HepG2 (cell line): ENCODE measurements around the gene COPS7A. TPM values are rescaled to one million over a fixed set of nuclear protein-coding genes. Genes with fewer than 3 reads are reported as not detected.
A peak's percentile ranks its signal among the peaks of the same experiment; 100 is the strongest.

Experiments used
- ATAC-seq: fragments of 200-7000 bp; cut with Tn5 transposase; 3 replicates; pipeline ENCODE4 v1.9.1; 2020; ENCODE audit warnings: mild to moderate bottlenecking, moderate library complexity
- BruUV-seq: library from RNA; stranded (reverse); fragments of 400-500 nt; replicated peaks from 2 replicates; lab custom pipeline; 2021; lab: Mats Ljungman, UMichigan
- CTCF ChIA-PET: fragments of 300-600 bp; formaldehyde crosslinking; extraction: SDS; loops from one replicate; lab custom pipeline; 2021; ENCODE audit warnings: low total read pairs, inconsistent platforms, low intra/inter-chr PET ratio; lab: Yijun Ruan, JAX
- POLR2A ChIA-PET: fragments of 350-600 bp; sonication (Branson Sonifier 250); formaldehyde crosslinking; loops from one replicate; lab custom pipeline; 2020; ENCODE audit warnings: antibody characterized with exemption, inconsistent platforms; lab: Yijun Ruan, JAX
- DNase-seq: peaks from one replicate; pipeline ENCODE4 v3.0.0-alpha.2; 2015; ENCODE audit warnings: low spot score
- FAIRE-seq: peaks from 3 replicates; lab custom pipeline; 2011; peaks lifted over from hg19 to GRCh38; lab: Jason Lieb, UNC
- H2AFZ ChIP-seq: one replicate; pipeline ENCODE4 v1.6.1; 2011; ENCODE audit warnings: low read length, inconsistent platforms
- H3K27ac ChIP-seq: fragments of 300-600 bp; 3 replicates; pipeline ENCODE4 v1.8.0; 2011; ENCODE audit warnings: mixed run types, mild to moderate bottlenecking, mixed read lengths, low read length, inconsistent platforms; ENCODE audit not compliant: insufficient read depth; ENCODE audit errors: extremely low read length
- H3K27me3 ChIP-seq, 2 experiments: fragments of 200-600 bp in 1 of 2; 2 replicates in 1 of 2; 3 replicates in 1 of 2; pipeline versions ENCODE4 v1.6.0 to v1.8.0; 2011; ENCODE audit warnings: low read length in 2 of 2, mild to moderate bottlenecking in 2 of 2, moderate library complexity in 2 of 2, inconsistent platforms in 1 of 2; ENCODE audit not compliant: insufficient read depth in 2 of 2, control insufficient read depth in 1 of 2
- H3K36me3 ChIP-seq, 2 experiments: fragments of 200-600 bp in 1 of 2; replicated peaks in 1 of 2; 2 replicates in 1 of 2; 3 replicates in 1 of 2; pipeline versions ENCODE4 v1.5.1 to v1.8.0; 2011; ENCODE audit warnings: low read length in 2 of 2, inconsistent platforms in 1 of 2; ENCODE audit not compliant: insufficient read depth in 2 of 2, control insufficient read depth in 1 of 2
- H3K4me1 ChIP-seq: 2 replicates; pipeline ENCODE4 v1.5.1; 2012; ENCODE audit warnings: low read length, inconsistent platforms; ENCODE audit not compliant: insufficient read depth
- H3K4me2 ChIP-seq: 2 replicates; pipeline ENCODE4 v1.6.0; 2011; ENCODE audit warnings: low read depth, low read length, inconsistent platforms
- H3K4me3 ChIP-seq, 3 experiments: fragments of 200-600 bp in 1 of 3; sonication (generic), shearing (Covaris generic) in 1 of 3; replicated peaks in 1 of 3; 2 replicates each; pipeline ENCODE4 v1.5.1; 2011 to 2016; ENCODE audit warnings: low read length in 3 of 3, inconsistent platforms in 2 of 3, low read depth in 2 of 3, mild to moderate bottlenecking in 2 of 3, control low read depth in 1 of 3, mixed read lengths in 1 of 3; ENCODE audit not compliant: insufficient read depth in 1 of 3
- H3K79me2 ChIP-seq: one replicate; pipeline ENCODE4 v1.6.1; 2011; ENCODE audit warnings: low read length, inconsistent platforms; ENCODE audit not compliant: insufficient read depth
- H3K9ac ChIP-seq: 2 replicates; pipeline ENCODE4 v1.6.0; 2011; ENCODE audit warnings: mild to moderate bottlenecking, low read depth, low read length, inconsistent platforms; ENCODE audit not compliant: insufficient read depth
- H3K9me3 ChIP-seq: 2 replicates; pipeline ENCODE4 v1.5.1; 2012; ENCODE audit warnings: mild to moderate bottlenecking, low read length
- H4K20me1 ChIP-seq: 2 replicates; pipeline ENCODE4 v1.6.0; 2011; ENCODE audit warnings: inconsistent platforms, mild to moderate bottlenecking, low read length, moderate library complexity; ENCODE audit not compliant: insufficient read depth
- AGO2 ChIP-seq: fragments of 200-400 bp; formaldehyde crosslinking; optimal IDR thresholded peaks from 2 replicates; pipeline ENCODE3; 2017; ENCODE audit warnings: mild to moderate bottlenecking, low read depth, low read length, moderate library complexity
- POLR2G ChIP-seq: fragments of 200-400 bp; formaldehyde crosslinking; IDR thresholded peaks from 2 replicates; pipeline ENCODE4 v1.6.1; 2018; ENCODE audit warnings: mild to moderate bottlenecking, low read depth, low read length, moderate library complexity
- RBFOX2 ChIP-seq: fragments of 200-400 bp; formaldehyde crosslinking; IDR thresholded peaks from 2 replicates; pipeline ENCODE4 v1.6.1; 2017; ENCODE audit warnings: low read depth, mild to moderate bottlenecking, low read length
- SMAD1 ChIP-seq: sonication (generic); formaldehyde crosslinking; IDR thresholded peaks from 2 replicates; pipeline ENCODE4 v1.4.0; 2020; ENCODE audit warnings: missing genetic modification reagents, low read depth, mild to moderate bottlenecking, borderline replicate concordance
- ZNF460 ChIP-seq: sonication (generic); formaldehyde crosslinking; IDR thresholded peaks from 2 replicates; pipeline ENCODE4 v1.5.1; 2020; ENCODE audit warnings: missing genetic modification reagents, mild to moderate bottlenecking, borderline replicate concordance
- WGBS: methylation state at CpG from one replicate; pipeline ENCODE4 v1.1.6; 2017; ENCODE audit warnings: low lambda C conversion rate; 5-methylcytosine and 5-hydroxymethylcytosine counted together
- in situ Hi-C: cut with HindIII; loops from 2 replicates; pipeline ENCODE4 v1.10.0; 2017; ENCODE audit warnings: low pct_unique_long_range_greater_than_20kb; ENCODE audit not compliant: extremely low pct_ligation_motif_present
- intact Hi-C: fragments of 100-400 bp; cut with micrococcal nuclease; formaldehyde crosslinking; loops from one replicate; pipeline ENCODE4 v1.10.0; 2022; ENCODE audit not compliant: unreplicated experiment
- polyA plus RNA-seq, 8 experiments: library from polyadenylated mRNA; depleted of rRNA in 3 of 8; stranded (reverse) in 7 of 8; unstranded in 1 of 8; fragments of >200 nt; fragmentation: Illumina TruSeq in 4 of 8; extraction: Trizol in 4 of 8; gene quantifications; 2 replicates each; pipeline versions ENCODE4 v1.2.1 to v1.2.3, GENCODE V29; 2011 to 2016; ENCODE audit warnings: low read depth in 4 of 8, missing spikeins in 1 of 8, mixed read lengths in 1 of 8; ENCODE audit not compliant: insufficient read depth in 1 of 8
- total RNA-seq, 5 experiments: library from RNA; depleted of rRNA; stranded (reverse); fragments of >200 nt; fragmentation: Illumina TruSeq; extraction: Trizol; gene quantifications; 2 replicates each; pipeline ENCODE4 v1.2.3, GENCODE V29; 2016; ENCODE audit warnings: low read depth in 1 of 5

Gene COPS7A
- total and polyA plus RNA-seq, 2 of the 13 experiments (the other 11 are each of a cell fraction or from before 2014, with no cell fraction given) = 40.0 to 73.6 TPM

- FAIRE-seq (no peak), DNase-seq (no peak), ATAC-seq (no peak)
- Histone ChIP-seq H3K9me3 (no peaks in the 10 kb centered on the region), H4K20me1 (0 out of 2 replicates have a peak, but pooled peaks cover 6% of the 10 kb centered on the region), H3K4me1 (peaks cover 14% of the 10 kb centered on the region), H3K4me3 (no peak overlapping the region), H3K27me3 (no peaks in the 10 kb centered on the region), H3K4me2 (no peak overlapping the region), H3K36me3 (peaks cover 35 to 52% of the 10 kb centered on the region in 2 experiments), H3K9ac (no peak overlapping the region), H3K79me2 (peaks cover 15% of the 10 kb centered on the region), H3K27ac (no peak overlapping the region), H2AFZ (no peak overlapping the region)
- ChIA-PET POLR2A (interaction anchor here (1.3 kb wide), 1 partner anchor 21 kb away, joined by 4 read pairs; no protein-coding TSS in a partner anchor), CTCF (no interaction called here)
- BruUV-seq = no TSS peak
- WGBS = 87% methylated on average over 4 of the region's 4 CpGs
- TF ChIP-seq POLR2G (0 out of 2 replicates have a peak, but pooled peaks have one; percentile 8), ZNF460 (CRISPR knock-in tag) (no peak)
- in situ Hi-C loops = loop anchor here (5.0 kb wide), 1 partner anchor 35 kb away; no protein-coding TSS in a partner anchor
- intact Hi-C loops = no loop called here
Measured at GRCh38 chr12:6747216-6747615, 23.4 kb downstream of the COPS7A start.

- BruUV-seq = no TSS peak
Measured at GRCh38 chr12:6748761-6749160, 24.9 kb downstream of the COPS7A start.

More at GRCh38 chr12:6748761-6749160, 24.9 kb downstream of the COPS7A start:
- in situ Hi-C loops (loop anchor here (5.0 kb wide), 1 partner anchor 34 kb away; no protein-coding TSS in a partner anchor), intact Hi-C loops (no loop called here)
- no peak for FAIRE-seq
- CTCF ChIA-PET = no interaction called here
- peak; percentile 61 for TF ChIP-seq RBFOX2
- peak; percentile 81 for TF ChIP-seq AGO2
- TF ChIP-seq SMAD1 (CRISPR knock-in tag) = no peak
- Histone ChIP-seq H3K9ac (no peak overlapping the region), H4K20me1 (0 out of 2 replicates have a peak, but pooled peaks cover 6% of the 10 kb centered on the region), H3K9me3 (no peaks in the 10 kb centered on the region), H3K4me1 (peaks cover 17% of the 10 kb centered on the region), H3K27me3 (no peaks in the 10 kb centered on the region), H3K4me2 (no peak overlapping the region), H3K79me2 (peaks cover 21% of the 10 kb centered on the region), H3K36me3 (peaks cover 35 to 52% of the 10 kb centered on the region in 2 experiments), H3K27ac (no peak overlapping the region), H2AFZ (no peak overlapping the region), H3K4me3 (no peak overlapping the region)
- ATAC-seq = no peak
- 99% methylated on average over 22 of the region's 28 CpGs for WGBS
- DNase-seq = no peak
- POLR2A ChIA-PET = no interaction called here
